CD1c-positive myeloid dendritic cell (primary cell): ENCODE measurements around the gene ABCB9.
A peak's percentile ranks its signal among the peaks of the same experiment; 100 is the strongest.
"Not testable (repeated sequence)": the region's sequence is repeated elsewhere in the genome, so short reads cannot be mapped to it uniquely, and the experiment has no call there.

Source experiments
- DNase-seq: peaks from one replicate; pipeline ENCODE4 v3.0.0-alpha.2; 2016; ENCODE audit errors: extremely low spot score

The ABCB9 gene

DNA sequence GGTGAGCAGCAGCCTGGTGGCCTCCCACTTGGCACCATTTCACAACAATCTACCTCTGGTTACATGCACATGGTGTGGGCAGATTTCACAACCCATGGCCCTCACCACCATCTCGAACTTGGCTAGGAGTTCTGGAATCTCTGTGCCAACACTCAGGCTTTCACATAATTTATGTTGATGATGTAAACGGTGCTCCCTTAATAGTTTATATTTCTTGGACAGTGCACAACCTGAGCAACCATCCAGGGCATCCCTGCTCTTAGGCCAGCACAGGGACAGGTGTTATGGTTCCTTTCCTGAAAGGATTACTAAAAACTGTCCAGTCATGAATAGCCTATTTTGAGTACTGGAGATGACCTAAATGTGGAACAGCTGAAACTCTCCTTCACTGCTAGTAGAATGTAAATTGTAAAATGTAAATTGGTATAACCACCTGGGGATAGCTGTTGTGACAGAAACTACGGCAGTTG lies 28.6 kb downstream of the ABCB9 start:
- peak; percentile 20 for DNase-seq

DNA sequence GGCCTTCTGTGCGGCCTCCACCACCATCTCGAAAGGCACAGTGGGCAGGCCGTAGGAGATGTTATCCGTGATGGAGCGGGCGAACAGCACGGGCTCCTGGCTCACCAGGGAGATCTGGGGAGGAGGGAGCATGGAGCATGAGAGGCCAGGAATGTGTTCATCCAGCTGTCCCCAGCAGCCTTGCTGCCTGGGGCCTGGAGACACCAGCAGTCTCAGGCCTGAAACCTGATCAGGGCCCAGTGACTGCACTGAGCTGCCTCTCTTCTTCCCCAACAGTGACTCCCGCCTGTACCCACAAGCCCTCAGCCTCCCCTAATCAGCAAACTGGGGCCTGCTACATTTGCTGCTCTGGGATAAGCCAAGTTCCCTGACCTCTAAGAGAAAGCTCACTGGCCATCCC lies 30.9 kb downstream of the ABCB9 start:
- DNase-seq: no peak

DNA sequence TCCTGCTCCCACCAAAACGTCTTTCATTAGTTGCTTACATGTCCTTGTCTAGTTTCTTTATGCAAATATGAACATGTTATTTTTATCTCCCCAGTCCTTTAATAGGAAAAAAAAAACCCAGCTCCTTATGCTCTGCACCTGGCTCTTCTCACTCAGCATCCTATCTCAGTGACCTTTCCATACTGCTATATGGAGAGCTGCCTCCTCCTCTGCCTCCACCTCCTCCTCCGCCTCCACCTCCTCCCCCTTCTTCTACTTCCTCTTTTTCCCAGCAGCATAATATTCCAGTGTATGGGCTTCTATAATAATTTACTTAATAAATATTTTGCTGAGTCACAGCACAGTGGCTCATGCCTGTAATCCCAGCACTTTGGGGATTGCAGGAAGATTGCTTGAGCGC lies 31.5 kb downstream of the ABCB9 start:
- DNase-seq: no peak

DNA sequence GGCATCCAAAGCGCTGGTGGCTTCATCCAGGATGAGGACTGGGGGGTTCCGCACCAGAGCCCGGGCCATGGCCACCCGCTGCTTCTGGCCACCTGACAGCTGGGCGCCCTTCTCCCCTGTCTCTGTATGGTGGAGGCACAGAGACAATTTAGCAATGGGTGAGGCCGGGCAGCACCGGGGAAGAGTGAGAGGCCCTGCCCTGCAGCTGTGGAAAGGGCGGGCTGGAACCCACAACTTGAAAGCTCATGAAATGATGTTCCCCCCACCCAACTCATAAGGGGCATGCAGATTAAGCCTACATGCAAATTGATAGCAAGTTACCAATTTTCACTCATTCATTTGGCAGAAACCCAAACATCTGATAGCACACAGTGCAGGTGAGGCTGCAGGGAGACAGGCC lies 34.1 kb downstream of the ABCB9 start:
- DNase-seq: no peak

DNA sequence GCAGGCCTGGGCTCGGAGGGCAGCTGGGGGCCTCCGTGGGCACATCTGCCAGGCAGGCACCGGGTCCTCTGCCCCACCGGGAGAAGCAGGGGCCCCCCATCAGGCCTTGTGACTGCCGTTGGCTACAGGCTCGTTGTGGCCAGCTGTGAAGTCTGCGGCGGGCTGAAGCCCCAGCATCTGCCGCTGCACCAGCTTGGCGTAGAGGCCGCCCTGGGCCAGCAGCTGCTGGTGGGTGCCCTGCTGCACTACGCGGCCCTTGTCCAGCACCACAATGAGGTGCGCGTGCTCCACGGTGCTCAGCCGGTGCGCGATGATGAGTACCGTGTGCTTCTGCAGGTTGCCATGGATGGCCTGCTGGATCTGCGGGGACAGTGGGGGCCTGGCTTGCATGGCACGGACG lies 36.5 kb downstream of the ABCB9 start:
- no peak for DNase-seq

DNA sequence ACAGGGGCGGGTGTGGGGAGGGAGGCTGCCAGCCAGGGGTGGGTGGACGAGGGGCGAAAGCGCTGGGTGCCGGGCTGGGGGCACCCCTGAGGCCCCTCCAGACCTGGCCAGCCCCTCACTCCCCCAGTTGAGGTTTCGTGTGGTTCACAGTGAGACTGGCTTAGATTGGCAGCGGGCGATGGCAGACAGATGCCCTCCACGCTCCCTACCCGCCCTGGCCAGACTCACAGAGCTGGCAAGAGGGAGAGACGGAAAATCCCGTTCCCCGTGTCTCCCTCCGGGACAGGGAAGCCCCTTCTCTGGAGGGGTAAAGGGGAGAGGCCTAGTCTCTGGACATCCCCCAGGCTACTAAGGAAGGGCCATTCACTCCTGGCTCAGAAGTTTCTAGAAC lies 37.1 kb downstream of the ABCB9 start:
- DNase-seq: no peak

DNA sequence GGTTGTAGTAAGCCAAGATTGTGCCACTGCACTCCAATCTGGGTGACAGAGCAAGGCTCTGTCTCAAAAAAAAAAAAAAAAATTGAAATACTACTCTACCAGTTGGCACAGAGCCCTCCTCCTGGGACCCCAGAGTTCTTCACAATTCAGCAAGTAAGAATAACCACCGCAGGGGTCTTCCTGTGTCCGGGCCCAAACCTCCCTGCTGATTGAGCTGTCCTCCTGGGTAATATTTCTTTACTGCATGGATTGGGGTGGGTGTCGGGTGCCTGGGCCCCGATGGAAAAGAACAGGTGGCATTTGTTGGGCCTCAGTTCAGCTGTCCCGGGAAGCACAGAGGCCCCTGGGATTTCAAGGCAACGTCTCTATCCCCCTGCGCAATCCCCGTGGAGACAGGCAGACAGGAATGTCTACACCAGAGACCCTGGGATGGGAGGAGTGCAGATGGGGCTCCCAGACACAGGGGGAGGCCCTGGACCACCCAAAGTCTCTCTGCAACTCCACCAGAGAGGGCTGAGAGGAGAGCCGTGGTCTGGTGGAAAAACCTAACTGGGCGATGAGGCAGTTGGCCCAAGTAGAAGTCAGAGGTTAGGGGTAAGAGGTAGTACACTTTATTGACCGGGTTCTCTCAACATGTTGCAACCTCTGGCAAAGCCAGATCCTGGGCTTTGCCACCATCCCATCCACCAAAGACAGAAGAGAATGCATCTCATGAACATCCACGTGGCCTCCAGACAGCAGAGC lies 37.7 kb downstream of the ABCB9 start:
- no peak for DNase-seq

DNA sequence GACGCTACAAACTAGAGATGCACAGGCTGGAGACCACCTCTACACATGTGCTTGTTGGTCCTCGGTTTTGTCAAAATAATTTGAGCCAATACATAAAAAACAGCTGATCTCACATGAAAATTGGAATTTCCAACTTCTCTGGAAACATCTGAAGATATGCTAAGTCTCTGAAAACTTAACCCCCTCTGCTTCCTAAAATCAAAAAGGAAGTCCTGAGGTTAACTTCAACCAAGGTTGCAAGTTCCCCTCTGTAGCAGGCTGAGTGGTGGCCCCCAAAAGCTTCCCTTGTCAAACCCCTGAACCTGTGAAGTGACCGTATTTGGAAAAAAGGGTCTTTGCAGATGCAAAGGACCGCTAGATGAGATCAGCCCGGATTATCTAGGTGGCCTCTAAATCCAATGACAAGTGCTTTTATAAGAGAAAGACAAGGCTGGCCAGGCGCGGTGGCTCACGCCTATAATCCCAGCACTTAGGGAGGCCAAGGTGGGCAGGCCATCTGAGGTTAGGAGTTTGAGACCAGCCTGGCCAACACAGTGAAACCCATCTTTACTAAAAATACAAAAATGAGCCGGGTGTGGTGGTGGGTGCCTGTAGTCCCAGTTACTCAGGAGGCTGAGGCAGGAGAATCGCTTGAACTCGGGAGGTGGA lies 38.4 kb downstream of the ABCB9 start:
- peak; percentile 41 for DNase-seq

DNA sequence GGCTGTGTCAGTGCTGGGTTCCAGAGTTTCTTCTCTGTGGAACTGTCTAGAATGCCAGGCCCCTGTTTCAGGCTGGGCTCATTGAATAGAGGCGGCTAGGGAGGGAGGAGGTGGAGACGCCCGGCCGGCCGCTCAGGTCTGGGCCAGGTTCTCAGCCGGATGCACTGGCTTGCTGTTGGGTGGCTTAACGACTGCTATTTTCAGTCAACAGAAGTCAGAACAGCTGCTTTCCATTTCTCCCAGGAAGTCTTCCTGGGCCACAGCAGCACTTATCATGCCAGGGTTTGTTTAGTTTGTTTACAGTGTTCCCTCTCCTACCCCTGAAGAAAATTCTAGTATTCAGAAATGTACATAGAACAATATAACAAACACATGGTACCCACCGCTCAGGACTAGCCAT lies 44.3 kb downstream of the ABCB9 start:
- DNase-seq: no peak

DNA sequence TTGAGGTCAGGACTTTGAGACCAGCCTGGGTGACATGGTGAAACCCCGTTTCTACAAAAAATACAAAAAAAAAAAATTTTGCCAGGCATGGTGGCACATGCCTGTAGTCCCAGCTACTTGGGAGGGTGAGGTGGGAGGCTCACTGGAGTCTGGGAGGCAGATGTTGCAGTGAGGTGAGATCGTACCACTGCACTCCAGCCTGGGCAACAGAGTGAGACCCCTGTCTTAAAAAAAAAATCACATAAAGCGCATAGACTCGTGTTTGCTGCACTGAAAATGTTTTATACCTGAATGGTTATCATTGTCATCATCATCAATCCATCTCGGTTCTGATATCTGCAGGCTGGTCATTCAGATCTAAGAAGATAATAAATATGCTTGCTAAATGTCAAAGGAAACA lies 45.6 kb downstream of the ABCB9 start:
- DNase-seq: no peak

DNA sequence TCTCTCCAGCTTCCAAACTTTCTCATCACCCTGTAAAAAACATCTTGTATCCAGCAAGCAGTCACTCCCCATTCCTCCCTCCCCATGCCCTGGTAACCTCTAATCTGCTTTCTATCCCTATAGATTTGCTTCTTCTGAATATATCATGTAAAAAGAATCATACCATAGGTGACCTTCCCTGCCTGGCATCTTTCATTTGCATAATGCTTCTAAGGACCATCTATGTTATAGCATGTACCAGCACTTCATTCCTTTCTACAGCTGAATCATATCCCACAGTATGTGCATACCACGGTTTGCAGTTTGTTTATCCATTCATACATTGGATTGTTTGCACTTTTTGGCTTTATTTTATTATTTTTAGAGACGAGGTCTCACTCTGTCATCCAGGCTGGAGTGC lies 47.4 kb downstream of the ABCB9 start:
- DNase-seq: no peak

DNA sequence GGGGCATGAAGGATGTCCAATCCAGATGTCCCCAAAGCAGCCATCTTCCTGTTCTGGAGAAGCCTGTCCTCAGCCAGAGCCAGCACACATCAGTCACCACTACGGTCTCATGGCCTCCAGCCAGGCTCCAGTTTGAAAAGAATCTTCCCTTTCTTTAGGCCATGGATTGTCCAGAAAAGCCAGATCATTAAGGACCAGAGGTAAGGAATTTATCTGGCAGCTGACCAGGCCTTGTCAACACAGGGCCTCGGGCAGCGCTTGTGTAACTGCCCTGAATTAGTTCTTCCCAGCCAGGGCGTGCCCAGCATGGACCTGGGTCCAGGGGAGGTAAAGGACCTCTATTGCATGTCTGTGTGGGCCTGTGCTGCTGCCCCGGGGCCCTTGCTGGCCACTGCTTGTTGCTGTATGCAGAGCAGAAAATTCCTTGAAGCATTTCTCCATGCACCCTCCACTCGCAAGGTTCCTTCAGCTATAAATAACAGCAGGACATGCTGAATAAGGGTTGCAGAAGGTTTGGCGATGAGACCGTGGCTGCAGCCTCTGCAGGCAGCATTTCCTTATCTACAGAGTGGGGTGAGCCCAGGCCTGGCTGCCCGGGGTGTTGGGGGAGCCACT lies 48.6 kb downstream of the ABCB9 start:
- DNase-seq: no peak

DNA sequence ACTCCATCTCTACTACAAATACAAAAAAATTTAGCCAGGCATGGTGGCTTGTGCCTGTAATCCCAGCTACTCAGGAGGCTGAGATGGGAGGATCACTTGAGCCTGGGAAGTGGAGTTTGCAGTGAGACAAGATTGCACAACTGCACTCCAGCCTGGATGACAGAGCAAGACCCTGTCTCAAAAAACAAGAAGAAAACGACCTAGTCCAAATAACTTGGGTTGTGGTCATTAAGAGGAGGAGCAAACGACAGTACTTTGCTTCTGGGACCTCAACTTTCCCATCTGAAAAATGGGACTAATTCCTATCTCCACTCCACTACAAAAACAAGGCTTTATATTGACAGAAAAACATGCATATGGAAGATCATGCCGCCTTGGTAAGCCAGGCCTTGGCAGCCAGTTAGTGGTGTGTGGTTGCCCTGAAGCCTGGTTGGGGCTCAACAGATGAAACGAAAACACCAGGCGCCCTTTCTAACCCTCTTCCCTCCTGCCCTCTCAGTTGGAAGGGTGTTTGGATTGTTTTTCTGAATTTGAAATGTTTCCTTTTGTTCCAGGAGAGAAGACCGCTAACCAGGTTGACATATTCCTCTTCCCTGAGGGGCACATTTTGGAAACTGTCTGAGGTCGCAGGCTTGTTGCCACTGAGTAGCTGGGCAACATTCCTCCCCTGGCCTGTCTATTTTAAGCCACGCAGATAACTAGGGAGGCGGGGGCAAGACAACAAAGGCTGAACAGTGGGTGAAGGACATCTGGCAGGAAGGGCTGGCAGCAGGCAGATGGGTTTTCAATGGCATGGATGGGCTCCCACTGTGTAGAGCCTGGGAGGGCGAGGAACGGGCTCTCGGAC lies 56.6 kb downstream of the ABCB9 start:
- no peak for DNase-seq

DNA sequence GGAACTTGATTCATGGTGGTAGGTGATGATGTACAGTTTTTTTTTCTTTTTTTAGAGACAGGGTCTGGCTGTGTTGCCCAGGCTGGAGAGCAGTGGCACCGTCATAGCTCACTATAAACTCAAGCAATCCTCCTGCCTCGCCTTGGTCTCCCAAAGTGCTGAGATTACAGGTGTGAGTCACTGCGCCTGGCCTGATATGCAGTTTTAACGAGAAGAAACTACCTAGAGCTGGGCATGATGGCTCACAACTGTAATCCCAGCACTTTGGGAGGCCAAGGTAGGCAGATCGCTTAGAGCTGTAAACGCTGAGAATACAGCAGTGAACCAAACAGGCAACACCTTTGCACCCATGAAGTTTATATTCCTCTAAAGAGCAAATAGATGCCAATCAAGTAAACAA lies 57.3 kb downstream of the ABCB9 start:
- no peak for DNase-seq

DNA sequence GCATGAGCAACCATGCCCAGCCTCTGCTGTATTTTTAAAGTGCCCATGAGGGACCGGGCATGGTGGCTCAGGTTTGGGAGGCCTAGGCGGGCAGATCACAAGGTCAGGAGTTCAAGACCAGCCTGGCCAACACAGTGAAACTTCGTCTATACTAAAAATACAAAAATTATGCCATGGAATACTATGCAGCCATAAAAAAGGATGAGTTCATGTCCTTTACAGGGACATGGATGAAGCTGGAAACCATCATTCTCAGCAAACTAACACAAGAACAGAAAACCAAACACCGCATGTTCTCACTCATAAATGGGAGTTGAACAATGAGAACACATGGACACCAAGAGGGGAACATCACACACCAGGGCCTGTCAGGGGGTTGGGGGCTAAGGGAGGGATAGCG lies 61.0 kb downstream of the ABCB9 start:
- not testable (repeated sequence) for DNase-seq

DNA sequence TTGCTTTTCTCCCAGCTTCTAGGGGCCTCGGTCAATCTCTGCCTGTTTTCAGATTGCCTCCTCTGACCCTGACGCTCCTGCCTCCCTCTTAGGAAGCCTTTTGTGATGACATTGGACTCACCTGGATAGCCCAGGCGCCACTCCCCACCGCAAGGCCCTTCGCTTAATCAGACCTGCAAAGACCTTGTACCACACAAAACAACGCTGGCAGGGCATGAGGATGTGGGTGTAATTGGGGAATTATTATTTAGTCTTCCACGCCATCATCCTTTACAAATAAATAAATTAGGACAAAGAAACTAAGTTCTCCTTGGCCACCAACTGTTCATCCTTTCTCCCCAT lies 62.6 kb downstream of the ABCB9 start:
- no peak for DNase-seq

DNA sequence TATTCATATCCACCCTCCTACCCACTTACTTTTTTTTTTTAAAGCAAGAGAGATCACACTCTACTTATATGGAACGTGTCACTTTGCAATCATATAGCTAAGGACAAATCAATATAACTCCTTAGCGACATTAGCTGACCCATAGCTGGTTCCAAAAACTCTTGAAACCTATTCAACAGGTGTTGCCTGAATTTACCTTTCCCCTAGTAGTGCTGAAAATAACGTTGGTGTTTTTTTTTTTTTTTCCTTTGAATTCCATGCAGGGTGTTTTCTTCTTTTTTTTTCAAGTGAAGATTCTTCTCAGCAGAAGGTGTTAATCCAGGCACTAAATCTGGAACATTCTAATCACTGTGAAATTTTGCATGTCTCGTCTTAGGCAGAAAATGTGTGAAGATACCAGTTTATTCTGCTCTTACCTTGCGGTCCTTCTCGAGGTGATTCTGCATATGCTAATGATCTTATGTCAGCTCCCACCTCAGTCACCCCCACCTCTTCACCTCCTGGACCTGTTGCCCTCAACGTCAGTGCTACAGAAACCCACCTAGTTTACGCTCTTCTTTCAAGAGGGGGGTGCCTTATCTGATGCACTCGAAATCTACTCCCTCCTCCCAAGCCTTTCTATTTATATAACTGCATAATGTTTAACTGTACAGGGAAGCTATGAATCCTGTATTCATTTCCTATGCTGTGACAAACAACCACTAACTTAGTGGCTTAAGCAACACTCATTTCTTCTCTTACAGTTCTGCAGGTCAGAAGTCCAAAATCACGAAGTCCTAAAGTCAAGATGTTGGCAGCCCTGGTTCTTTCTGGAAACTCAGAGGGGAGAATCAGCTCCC lies 63.2 kb downstream of the ABCB9 start:
- DNase-seq: no peak

DNA sequence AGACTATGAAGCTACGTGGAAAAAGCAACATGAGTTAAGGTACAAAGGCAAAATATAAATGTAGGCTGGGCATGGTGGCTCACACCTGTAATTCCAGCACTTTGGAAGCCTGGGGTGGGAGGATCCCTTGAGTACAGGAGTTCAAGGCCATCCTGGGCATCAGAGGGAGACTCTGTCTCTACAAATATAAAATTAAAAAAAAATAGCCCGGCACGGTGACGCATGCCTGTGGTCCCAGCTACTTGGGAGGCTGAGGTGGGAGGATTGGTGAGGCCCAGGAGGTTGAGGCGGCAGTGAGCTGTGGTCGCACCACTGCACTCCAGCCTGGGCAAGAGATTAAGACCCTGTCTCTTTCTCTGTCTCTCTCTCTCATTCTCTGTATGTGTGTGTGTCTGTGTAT lies 66.4 kb downstream of the ABCB9 start:
- no peak for DNase-seq

DNA sequence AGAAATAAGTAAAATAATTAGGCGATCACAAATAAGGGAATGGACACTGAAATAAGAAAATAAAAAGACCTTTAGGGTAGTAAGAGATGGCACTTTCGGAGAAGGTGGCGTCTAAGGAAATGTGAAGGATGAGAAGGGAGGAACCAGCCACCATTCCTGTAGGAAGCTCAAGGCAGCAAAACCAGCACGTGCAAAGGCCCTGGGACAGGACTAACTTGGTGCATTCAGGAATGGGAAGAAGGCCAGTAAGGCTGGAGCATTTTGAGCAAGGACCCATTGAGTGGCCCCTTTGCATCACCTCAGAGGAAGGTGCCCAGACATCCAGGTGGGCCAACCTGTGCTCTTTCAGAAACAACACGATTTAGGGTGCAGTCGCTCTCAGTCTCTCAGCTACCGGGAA lies 69.6 kb downstream of the ABCB9 start:
- DNase-seq: no peak

DNA sequence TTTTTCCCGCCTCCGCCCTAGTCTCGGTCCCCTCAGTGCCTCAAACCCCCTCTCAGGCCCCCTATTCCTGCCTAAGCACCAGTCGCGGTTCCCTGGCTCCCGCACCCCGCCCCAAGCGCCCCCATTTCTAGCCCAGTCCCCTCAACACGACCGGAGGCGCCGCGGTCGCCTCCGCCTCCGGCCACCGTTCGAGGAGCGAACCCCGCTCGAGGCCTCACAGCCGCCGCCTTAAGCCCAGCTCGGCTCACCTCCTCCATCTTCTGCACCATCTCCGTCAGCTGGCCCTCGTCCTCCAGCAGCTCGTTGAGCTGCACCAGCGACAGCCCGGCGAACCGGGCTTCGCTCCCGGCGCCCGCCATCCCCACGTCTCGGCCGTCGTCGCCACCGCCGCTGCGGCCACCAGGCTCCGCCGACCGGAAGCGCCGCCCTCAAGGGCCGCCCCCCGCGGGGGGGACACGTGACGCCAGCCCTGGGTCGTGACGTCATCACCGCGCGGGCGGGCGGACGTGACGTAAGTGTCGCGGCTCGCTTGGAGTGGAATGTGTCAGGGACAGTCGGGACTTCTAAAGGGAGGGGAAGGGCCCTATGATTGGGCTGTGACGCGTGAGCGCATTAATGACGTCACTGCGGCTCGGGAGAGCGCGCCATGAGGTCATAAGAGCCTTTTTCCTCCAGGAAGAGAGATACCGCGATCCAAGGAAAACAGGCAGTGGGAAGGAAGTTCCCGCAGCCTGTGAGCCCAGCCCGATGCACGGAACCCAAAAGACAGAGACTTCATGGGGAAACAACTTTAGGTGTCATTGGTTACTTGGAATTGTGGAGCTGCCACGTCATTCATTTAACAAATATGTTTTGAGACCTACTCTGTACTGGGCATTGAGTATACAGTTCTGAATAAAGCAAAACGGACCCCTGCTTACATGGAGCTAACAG lies 70.3 kb downstream of the ABCB9 start, which contains the start of gene VPS37B:
Gene VPS37B (minus strand): TSS at position 421 of the 933 bp plus-strand sequence. CDS start 62 bp downstream, at position 359.
- peak; percentile 96 for DNase-seq
